Measurements from ENCODE around the gene RNF135. TPM values are rescaled to one million over a fixed set of nuclear protein-coding genes. Genes with fewer than 3 reads are reported as not detected.

Gene RNF135
- total RNA-seq, 1 experiment from 2014 or later: 27.3 TPM

Small RNA genes lying within 50 kb of the gene (small RNA-seq; reads per million reads assigned to genes)
- gene AC138207.3: 0 reads per million in 2 experiments
- 0 to 0.29 reads per million in 2 experiments for gene RN7SL138P

Other genes with a start within 250 kb of the RNF135 start
- gene CRLF3, start 146.3 kb upstream of the RNF135 start, total RNA-seq (2014; rRNA removed; shearing (Covaris generic)): 28.0 and 30.6 TPM in 2 replicates
- gene ATAD5, start 139.1 kb upstream of the RNF135 start, total RNA-seq (2014; rRNA removed; shearing (Covaris generic)): 6.7 and 7.2 TPM in 2 replicates
- gene TEFM, start 64.8 kb upstream of the RNF135 start, total RNA-seq (2014; rRNA removed; shearing (Covaris generic)): 21.5 and 29.4 TPM in 2 replicates
- 1.2 and 1.3 TPM in 2 replicates for gene ADAP2, start 49.1 kb upstream of the RNF135 start, total RNA-seq (2014; rRNA removed; shearing (Covaris generic))
- 30.3 and 33.6 TPM in 2 replicates for gene NF1, start 123.9 kb downstream of the RNF135 start, total RNA-seq (2014; rRNA removed; shearing (Covaris generic))